ENCODE measurements around the gene RGS19. TPM values are rescaled to one million over a fixed set of nuclear protein-coding genes. Genes with fewer than 3 reads are reported as not detected.

The RGS19 gene, protein sequence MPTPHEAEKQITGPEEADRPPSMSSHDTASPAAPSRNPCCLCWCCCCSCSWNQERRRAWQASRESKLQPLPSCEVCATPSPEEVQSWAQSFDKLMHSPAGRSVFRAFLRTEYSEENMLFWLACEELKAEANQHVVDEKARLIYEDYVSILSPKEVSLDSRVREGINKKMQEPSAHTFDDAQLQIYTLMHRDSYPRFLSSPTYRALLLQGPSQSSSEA
- 8.2 and 11.9 TPM in 2 replicates for total RNA-seq

DNA sequence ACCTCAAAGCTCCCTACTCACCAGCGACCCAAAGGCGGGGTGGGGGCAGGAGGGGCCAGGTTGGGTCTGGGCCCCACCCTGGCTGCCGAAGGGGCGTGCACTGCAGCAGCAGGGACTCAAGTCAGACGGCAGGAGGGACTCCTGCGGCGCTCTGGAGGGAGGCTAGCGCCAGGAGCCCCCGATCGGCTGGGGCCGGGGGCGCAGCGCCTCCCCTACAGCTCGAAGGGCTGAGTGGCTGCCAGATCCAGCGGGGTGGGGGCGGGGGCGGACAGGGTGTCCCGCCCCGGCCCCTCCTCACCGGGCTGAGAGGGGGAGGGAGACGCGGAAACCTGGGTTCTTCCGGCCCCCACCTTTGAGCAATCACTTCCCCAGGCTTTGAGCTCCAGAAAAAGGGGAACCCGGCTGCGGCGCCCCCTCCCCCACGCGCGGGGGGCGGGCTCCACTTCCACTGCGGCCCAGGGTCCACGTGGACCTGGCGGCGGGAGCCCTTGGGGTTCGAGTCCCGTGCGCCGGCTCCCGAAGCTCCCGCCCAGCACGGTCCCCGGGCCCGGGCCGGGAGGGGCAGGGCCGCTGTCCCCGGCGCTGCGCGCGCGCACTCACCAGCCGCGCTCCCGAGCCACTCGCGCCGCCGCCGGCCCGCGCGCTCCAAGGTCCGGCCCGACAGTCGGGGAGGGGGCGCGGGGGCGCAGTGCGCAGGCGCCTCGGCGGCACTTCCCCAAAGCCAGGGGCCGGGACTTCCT, at the start of gene RGS19:
TSS of gene RGS19 (minus strand) at position 246 of the 740 bp plus-strand sequence. CDS start 2,632 bp downstream, outside the sequence.

DNA sequence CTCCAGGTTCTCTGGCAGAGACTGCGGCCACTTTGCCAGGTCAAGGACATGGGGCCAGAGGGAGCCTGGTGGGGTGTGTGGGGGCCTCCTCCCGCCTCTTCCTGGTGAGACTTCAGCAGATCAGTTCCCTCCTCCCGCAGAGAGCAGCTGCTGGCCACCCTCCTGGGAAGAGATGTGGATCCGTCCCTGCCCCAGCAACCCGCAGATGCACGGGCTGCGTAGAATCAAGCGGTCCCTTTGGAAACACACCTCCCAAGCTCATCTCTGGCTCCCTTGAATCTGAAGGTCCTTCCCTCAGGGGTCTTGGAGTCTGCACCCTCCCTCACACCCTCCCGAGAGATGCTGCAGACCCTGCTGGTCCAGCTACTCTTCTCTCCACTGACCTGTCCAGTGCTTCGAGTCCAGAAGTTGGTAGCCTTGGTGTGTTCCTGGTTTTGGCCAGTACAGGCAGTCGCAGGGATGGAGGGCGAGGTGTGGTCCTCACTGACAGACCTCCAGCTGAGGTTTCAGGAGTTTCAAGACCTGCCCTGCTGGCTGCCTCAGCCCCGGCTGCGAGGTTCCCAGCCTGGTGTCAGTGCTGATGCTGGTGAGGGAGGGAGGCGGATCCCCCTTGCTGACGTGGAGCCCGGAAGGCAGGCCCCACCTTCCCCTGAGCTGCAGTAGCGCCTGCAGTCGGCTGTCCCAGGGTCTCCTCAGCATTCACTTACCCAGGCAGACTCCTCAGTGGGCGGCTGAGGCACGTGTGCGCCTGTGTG, 27.8 kb upstream of the RGS19 start, which contains the start of gene NPBWR2:
TSS of gene NPBWR2 (minus strand) at position 585 of the 755 bp plus-strand sequence. CDS start 734 bp downstream, outside the sequence.

DNA sequence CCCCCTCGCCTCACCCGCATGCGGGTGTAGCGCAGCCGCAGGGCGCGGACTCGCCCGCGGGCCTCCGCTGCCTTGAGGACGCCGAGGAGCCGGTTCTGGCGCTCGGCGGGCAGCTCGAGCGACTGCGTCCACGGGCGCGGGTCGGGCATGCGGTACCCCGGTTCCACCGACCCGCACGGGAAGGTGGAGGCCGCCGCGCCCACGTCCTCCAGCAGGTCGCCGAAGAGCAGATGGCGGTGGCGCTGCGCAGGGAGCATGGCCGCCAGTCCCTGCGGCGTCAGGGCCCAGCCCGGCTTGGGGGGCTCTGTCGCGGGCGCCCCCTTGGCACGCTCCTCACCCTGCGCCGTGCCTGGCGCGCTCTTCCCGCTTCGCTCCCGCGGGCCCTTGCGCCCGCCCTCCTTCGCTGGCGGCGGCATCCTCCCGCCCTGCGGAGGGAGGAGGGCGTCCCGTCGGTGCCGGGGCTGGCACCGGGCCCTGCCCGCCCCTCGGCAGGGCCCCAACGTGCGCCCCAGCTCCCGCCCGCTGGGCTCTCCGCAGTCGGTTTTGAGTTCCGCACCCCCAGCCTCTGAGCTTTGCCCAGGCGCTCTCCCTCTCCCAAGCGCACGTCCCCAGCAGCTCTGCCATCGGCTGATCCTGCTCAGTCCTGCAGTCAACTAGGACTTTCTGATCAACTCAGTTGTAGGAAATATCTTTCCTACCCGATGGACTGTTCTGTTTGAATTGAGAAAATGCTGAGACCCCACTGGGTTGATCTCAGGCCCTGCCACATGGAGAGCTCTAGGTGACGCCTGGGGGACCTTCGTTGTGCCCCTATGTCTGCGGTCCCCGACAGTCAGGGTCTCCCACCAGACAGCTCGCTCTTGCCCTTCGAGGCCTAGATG, 4.7 kb upstream of the RGS19 start, which contains the start of gene LKAAEAR1:
TSS of gene LKAAEAR1 (minus strand) at position 595 of the 881 bp plus-strand sequence. CDS start at position 416, 179 bp downstream.

DNA sequence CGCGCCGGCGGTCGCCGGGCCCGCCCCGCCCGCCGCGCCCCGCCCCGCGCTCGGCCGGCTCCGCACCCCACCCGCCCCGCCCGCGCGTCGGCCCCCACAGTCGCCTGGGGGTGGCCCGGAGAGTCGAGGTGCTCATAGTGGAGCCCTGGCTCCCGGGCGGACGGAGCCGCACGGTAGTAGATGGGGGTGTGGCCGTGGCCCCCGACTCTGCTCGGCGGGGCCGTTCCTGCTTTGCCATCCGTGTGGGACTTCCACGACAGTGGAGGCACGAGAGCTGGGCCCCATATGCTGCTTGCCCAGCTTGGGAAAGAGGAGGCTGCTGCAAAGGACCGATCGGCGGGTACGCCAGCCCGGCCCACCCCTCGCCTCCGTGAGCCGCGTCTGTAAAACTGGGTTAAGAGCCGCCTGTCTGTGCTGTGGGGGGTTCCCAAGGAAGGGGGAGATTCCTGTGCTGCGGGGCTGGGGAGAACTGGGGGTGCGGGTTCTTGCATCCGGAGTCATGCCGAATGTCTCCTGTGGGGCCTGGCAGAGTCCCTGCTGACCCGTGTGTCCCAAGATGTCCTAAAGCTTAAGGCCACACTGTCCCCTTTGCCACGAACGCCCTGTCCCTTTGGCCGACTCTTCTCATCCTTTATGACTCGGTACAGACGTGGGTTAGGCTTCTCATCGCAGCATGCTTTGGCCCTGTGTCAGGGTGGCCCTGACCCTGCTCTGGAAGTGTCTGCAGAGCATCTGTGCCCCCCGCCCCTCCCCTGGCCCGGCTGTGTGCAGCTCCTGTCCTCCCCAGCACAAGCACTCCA, 895 bp upstream of the RGS19 start, which contains the start of gene OPRL1:
TSS of gene OPRL1 (plus strand) at position 70 of the 800 bp plus-strand sequence. CDS start 12,639 bp downstream, outside the sequence.

DNA sequence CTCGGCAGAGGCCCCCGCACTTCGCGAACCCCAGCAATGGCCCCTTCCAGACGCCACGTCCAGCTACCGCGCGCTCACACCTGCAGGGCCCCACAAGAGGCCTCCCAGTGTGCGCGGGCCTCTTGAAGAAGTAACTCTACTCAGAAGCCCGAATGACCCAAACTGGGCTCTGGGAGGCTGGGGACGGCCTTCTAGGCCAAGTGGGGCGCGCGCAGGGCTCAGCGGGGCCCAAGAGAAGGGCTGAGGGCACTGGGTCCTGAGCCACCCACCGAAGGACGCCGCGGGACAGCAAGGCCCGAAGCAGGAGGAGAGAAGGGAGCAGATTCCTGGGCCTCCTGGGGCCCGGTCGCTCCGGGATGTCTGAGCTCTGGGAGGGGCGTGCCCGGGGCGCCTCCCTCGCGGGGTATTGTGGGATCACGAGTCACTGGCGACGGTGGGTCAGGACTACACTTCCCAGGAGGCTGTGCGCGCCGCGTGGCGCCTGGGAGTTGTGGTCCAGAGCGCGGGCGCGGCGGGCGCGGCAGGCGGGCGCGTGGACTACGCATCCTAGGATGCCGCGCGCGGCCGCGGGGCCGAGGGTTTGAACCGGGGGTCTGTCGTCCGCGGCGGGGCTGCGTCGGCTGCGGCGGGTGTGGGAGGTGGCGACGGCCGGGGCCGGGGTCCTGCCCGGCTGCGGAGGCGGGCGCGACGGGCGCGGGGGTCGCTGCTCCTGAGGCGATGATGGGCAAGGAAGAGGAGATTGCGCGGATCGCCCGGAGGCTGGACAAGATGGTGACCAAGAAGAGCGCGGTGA, 16.5 kb downstream of the RGS19 start, which contains the start of gene TCEA2:
TSS of gene TCEA2 (plus strand) at position 603 of the 793 bp plus-strand sequence. CDS start at position 718, 115 bp downstream.

DNA sequence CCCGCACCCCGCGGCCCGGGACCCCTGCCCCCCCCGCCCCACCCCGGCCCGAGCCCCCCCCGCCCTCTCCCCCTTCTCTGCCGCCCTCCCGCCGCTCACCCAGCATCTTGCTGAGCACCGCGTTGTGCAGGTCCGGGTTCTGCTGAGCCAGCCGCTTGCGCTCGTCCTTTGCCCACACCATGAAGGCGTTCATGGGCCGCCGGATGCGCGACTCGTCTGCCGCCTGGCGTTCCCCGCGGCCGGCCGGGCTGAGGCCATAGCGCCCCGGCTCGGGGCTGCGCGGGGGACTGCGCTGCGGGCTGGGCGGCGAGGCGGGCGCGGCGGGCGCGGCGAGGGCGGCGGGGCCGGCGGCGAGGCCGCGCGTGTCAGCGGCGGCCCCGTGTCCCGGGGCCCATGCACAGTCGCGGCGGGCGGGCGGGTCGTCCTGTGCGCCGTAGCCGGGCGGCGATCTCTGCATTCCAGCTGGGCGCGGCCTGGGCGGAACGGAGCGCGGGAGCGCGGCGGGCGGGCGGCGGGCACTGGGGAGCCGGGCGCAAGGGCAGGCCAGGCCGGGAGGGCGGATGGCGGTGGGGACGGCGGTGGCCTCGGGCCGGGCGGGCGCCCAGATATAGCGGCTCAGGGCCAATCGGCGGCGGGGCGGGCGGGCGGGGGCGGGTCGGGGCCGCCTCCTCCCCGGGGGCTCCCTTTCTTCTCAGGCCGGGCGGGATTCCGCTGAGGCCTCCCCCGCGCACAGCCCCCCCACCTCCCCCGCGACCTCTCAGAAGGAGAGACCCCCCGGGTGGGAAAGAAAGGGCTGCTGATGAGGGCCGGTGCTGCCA, 30.0 kb downstream of the RGS19 start, which contains the start of gene SOX18:
TSS of gene SOX18 (minus strand) at position 580 of the 818 bp plus-strand sequence. CDS start at position 457, 123 bp downstream.

DNA sequence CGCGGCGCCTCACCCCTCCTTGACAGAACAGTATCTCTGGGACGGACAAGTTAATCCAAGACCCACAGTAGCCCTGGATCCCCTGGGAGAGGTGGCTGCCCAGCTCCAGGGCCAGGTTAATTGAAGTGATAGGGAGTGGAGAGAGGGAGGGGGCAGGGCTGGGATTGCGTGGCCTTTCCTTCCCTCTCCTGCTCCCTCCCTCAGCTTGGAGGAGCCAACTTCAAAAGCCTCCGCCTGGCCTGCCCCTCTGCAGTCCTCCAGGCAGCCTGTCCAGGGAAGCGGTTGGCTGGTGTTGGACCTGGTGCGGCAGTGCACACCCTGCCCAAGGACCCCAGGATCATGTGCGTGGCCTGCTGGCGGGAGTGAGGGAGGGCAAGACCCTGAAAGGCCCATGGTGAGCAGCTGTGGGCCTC, 43.4 kb downstream of the RGS19 start, which contains the start of gene C20orf204:
TSS of gene C20orf204 (plus strand) at position 250 of the 413 bp plus-strand sequence. CDS start at position 392, 142 bp downstream.

Other genes with a start within 250 kb of the RGS19 start
- 3.0 and 6.2 TPM in 2 replicates for gene ZBTB46, start 248.3 kb downstream of the RGS19 start, total RNA-seq
- not detected in 2 replicates for gene ABHD16B, start 218.0 kb downstream of the RGS19 start, total RNA-seq
- gene TPD52L2, start 214.2 kb downstream of the RGS19 start, total RNA-seq = 92.1 and 109 TPM in 2 replicates
- gene DNAJC5, start 184.4 kb downstream of the RGS19 start, total RNA-seq = 33.3 and 34.3 TPM in 2 replicates
- 9.9 and 12.8 TPM in 2 replicates for gene UCKL1, start 123.1 kb downstream of the RGS19 start, total RNA-seq
- gene ZNF512B, start 109.6 kb downstream of the RGS19 start, total RNA-seq = 13.3 and 14.0 TPM in 2 replicates
- not detected in 2 replicates for gene SAMD10, start 99.9 kb downstream of the RGS19 start, total RNA-seq
- 52.2 and 56.1 TPM in 2 replicates for gene PRPF6, start 98.4 kb downstream of the RGS19 start, total RNA-seq
- 0.34 and 0.87 TPM in 2 replicates for gene C20orf204, start 43.3 kb downstream of the RGS19 start, total RNA-seq
- gene SOX18, start 29.9 kb downstream of the RGS19 start, total RNA-seq = 1.7 and 3.2 TPM in 2 replicates
- 26.6 and 26.8 TPM in 2 replicates for gene TCEA2, start 16.3 kb downstream of the RGS19 start, total RNA-seq
- gene OPRL1, start 564 bp upstream of the RGS19 start, total RNA-seq = 0.34 and 0.44 TPM in 2 replicates
- gene LKAAEAR1, start 4.9 kb upstream of the RGS19 start, total RNA-seq = 2.1 TPM in 2 replicates
- gene NPBWR2, start 28.0 kb upstream of the RGS19 start, total RNA-seq = not detected in 2 replicates
- gene MYT1, start 84.9 kb upstream of the RGS19 start, total RNA-seq = not detected in 2 replicates
- gene PCMTD2, start 176.2 kb upstream of the RGS19 start, total RNA-seq = 26.1 and 48.2 TPM in 2 replicates

Measured in cardiac ventricle fibroblast (primary cell).